GM18526 (cell line): ENCODE results near the gene HDGFL2.

Experiments used
- POLR2A ChIP-seq: IDR thresholded peaks from 3 replicates; pipeline ENCODE4 v1.6.1; 2011; ENCODE audit not compliant: insufficient read length; ENCODE audit errors: extremely low read depth

Gene HDGFL2

GRCh38 chr19:4510435-4511255 is 38.5 kb downstream of the HDGFL2 start:
- TF ChIP-seq POLR2A = no peak

- TF ChIP-seq POLR2A = no peak
Observed at GRCh38 chr19:4511300-4512054, 39.4 kb downstream of the HDGFL2 start.

DNA sequence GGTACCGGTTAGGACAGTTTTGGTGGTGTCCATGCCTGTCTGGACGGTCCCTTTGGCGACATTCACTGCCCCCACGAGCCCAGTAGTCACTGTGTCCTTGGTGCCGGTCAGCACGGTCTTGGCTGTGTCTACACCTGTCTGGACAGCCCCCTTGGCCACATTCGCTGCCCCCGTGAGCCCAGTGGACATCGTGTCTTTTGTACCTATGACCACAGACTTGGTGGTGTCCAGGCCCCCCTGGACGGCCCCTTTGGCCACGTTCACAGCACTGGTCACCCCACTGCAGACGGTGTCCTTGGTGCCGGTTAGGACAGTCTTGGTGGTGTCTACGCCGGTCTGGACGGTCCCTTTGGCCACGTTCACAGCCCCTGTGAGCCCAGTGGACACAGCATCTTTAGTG is 40.0 kb downstream of the HDGFL2 start:
- TF ChIP-seq POLR2A = no peak

- no peak for TF ChIP-seq POLR2A
Observed at GRCh38 chr19:4513248-4513647, 41.2 kb downstream of the HDGFL2 start.

GRCh38 chr19:4515732-4516131 is 43.6 kb downstream of the HDGFL2 start:
- TF ChIP-seq POLR2A = no peak

DNA sequence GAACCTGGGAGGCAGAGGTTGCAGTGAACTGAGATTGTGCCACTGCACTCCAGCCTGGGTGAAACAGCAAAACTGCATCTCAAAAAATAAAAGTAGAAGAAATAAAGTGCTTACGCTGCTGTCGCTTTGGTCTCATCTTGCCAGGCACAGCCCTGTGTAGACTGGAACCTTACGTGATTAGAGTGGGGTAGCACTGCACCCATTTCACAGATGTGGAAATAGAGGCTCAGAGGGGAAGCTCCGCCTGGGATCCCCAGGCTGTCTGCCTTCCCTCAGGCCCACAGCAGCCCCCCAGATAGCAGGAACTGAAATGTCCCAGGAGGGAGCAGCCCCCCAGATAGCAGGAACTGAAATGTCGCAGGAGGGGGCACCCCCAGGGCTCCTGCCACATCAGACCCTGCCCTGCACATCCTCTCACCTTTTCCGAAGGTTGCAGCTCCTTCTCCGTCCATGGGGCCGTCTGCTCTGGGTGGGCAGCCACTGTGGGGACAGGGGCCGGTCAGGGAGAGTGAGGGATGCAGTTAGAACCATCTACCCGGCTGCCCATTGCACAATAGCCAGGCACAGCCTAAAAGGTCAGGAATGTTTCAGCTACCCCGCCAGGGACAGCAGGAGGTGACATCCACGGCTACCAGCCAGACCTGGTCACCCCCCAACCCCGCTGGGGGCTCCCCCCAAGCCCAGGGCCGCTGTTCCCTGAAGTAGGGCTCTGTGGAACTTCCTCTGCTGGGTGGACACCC is 44.3 kb downstream of the HDGFL2 start:
- TF ChIP-seq POLR2A = no peak

DNA sequence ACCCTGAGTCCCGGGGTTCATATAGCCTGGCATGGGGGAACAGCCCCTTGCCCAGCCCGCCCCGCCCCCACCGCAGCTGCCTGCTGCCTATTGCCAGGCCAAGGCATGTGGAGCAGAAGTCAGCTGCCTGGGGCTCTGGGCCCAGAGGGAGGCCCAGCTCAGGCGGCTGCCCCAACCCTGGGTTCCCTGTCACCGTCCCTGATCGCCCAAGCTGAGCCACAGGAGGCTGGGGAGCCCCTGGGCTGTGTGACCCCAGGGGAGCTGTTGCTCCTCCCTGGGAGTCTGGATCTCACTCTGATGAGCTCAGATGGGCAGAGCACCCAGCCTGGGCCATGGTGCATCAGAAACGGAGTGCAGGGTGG is 44.8 kb downstream of the HDGFL2 start:
- no peak for TF ChIP-seq POLR2A

DNA sequence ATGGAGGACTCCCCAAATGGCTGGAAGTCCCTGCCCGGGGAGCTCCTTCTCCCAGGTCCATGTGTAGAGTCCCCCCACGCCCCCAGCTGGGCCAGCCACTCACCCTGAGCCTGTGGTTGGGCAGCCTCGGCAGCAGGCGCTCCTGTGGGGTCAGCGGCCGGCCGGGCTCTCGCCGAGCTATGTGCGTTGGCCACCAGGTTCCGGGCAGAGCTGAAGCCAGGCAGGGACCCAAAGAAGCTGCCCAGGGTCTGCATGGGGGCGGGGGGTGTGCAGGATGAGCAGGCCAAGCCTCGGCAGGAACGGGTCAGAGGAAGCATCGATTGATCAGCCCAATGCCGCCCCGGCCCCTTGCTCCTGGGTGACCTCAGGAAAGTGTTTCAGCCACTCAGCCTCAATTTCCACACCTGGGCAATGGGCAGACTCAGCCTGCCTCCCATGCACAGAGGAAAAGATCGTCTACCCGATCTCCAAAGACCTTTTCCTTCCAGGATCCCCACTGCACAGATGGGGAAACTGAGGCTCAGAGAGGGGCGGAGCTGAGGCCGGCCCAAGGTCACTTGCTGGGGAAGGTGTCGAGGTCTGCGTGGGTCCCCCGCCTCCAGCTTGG is 45.5 kb downstream of the HDGFL2 start:
- no peak for TF ChIP-seq POLR2A

- TF ChIP-seq POLR2A = no peak
Observed at GRCh38 chr19:4518345-4519171, 46.5 kb downstream of the HDGFL2 start, which contains the start of gene PLIN4. Gene PLIN4 (minus strand): TSS chr19:4518486. CDS start chr19:4518272, 214 bp downstream.

DNA sequence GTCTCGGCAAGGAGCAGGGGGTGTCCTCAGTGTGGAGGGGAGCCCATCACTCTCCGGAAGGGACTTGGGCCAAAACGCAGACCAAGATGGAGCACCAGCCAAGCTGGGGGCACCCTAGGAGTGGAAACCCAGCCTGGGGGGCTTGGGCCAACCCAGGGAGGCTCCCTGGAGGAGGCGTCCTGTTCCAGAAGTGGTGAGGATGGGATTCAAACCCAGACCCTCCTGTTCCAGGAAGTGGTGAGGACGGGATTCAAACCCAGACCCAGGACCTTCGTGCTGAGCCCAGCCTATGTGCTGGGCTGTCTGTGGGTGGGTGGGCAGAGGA is 47.0 kb downstream of the HDGFL2 start:
- TF ChIP-seq POLR2A = no peak

DNA sequence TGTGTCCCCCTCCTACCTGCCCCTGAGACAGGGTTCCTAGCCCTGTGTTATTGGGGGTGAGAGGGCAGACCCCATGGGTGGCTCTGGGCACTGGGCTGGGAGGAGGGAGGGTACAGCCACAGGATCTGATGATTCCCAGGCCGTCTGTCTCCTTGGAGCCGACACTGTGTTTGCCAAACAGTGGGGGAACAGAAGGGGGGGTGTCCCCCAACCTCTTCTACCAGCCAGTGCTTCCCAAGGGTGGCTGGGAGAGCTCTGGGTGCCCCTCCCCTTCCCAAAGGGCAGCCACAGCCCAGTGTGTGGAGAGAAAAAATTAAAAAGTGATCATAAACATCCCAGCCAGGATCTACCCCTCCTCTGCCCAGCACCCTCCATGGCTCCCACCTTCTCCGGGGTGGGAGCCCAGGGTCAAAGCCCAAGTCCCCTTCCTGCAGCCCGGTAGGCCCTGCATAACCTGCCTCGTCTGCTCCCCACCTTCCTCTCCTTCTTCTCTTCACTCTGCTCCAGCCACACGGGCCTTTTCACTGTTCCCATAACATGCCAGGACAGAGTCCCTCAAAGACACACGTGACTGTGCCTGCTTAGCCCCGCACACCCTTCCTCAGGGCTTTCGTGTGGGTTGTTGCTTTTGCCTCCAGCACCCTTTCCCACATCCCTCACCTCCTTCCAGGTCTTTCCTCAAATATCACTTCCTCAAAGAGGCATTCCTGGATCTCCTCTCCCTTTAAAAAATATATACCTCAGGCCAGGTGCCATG is 47.6 kb downstream of the HDGFL2 start:
- no peak for TF ChIP-seq POLR2A

GRCh38 chr19:4521170-4521887 is 49.2 kb downstream of the HDGFL2 start:
- no peak for TF ChIP-seq POLR2A

DNA sequence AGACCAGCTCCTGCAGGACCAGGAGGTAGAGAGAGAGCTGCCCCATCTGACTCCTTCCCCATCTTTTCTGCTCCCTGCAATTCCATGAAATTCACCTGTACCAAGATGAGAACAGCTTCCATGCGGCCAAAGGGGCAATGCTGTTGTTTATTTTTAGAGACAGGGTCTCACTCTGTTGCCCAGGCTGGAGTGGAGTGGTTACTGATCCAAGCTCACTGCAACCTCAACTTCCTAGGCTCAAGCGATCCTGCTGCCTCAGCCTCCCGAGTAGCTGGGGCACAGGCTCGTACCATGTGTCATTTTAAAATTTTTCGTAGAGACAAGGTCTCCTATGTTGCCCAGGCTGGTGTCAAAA is 49.8 kb downstream of the HDGFL2 start:
- no peak for TF ChIP-seq POLR2A
